ENCODE data around the gene CD163.
A peak's percentile ranks its signal among the peaks of the same experiment; 100 is the strongest.
"Not testable (repeated sequence)": the region's sequence is repeated elsewhere in the genome, so short reads cannot be mapped to it uniquely, and the experiment has no call there.

The CD163 gene

DNA sequence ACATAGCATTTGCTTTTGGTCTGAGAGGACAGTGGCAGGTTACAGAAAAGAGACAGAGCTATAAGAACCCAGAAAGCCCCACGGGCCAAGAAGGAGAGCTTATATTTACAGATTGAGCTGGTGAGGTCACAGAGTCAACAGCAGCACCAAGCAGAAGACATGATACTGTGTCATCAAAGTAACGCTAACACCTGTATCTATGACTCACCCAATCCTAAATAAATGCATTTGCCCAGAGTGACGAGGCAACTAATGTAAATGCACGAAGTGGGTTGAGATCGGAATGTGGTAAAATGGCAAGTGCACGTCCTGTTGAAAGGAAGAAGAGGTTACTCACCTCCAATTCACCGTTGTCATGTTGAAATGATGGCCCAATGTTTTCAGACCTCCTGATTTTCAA is 52.9 kb downstream of the CD163 start:
- no peak for DNase-seq (ENCODE audit: low read depth in 3 of 3)

GRCh38 chr12:7448099-7448498 is 55.5 kb downstream of the CD163 start:
- no peak for DNase-seq (ENCODE audit: low read depth in 3 of 3)

- DNase-seq (ENCODE audit: low read depth in 3 of 3), result no peak
Measured at GRCh38 chr12:7444537-7444936, 59.0 kb downstream of the CD163 start.

GRCh38 chr12:7444076-7444475 is 59.5 kb downstream of the CD163 start, which contains the start of gene CD163L1:
TSS of gene CD163L1 (minus strand) at chr12:7444153. CDS start at chr12:7444127, 26 bp downstream.
- DNase-seq (ENCODE audit: low read depth in 3 of 3), result no peak

DNA sequence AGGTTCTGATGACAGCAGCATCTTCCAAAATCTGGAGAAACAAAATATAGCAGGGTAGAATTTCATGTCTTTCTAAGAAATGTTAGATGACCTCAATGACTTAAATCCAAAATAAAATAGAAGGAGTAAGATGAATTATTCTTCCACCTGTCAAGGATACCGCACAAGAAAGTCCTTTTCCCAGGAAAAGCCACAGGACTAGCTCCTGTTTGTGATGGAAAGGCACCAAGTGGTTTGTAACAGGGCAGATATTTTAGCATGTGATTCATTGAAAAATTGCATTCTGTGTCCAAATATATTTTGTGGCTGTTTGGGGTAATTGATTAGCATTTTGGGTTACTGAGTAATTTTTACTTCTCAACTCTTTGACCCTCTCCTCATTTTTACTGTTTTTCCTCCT is 62.4 kb downstream of the CD163 start:
- no peak for DNase-seq (ENCODE audit: low read depth in 3 of 3)

DNA sequence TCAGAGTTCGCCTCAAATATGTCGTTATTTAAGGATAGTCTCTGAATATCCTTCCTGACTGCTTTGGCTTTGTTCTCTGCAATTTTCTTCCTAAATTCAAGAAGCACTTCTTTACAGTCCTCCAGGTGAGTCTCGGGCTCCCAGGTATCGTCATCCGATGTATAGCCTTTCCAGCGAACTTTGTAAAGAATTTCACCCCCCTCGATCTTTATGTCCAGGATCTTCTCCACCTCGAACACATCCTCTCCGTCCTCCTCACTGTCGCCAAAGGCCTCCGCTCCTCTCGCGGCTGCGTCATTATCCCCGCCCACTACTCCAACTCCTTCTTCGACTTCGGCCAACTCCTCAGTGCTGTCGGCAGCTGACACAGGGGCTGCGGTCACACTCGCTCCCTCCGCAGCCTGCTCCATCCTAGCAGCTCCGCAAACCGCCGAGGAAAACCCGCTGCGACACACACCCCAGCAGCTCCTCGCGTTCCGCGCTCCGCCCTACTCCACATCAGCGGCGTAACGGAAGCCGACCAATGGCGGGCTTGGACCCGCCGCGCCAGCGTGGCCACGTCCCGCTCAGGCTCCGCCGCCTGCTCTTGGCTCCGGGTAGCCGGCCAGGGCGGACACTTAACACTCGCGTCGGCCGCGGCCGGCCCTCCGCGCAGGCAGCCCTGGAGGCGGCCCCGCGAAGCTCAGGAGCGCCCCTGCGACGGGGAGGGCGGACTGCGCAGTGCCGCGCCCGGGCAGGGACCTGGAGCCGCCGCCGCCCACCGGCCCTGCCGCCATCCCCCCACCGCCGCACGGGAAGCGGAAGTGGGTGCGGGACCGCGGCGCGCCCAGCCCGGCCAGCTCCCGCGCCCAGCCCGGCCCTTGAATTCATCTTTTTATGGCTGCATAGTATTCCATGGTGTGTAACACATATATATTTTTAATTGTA is 63.7 kb downstream of the CD163 start:
- peak in 2 of 3 donors; percentile 9 to 41 for DNase-seq (ENCODE audit: low read depth in 3 of 3)

- not testable (repeated sequence) for DNase-seq (ENCODE audit: low read depth in 3 of 3)
Measured at GRCh38 chr12:7438291-7438995, 65.1 kb downstream of the CD163 start.

- DNase-seq (ENCODE audit: low read depth in 3 of 3), result not testable (repeated sequence)
Measured at GRCh38 chr12:7437494-7437893, 66.1 kb downstream of the CD163 start.

- DNase-seq (ENCODE audit: low read depth in 3 of 3), result no peak
Measured at GRCh38 chr12:7434670-7435069, 68.9 kb downstream of the CD163 start.

DNA sequence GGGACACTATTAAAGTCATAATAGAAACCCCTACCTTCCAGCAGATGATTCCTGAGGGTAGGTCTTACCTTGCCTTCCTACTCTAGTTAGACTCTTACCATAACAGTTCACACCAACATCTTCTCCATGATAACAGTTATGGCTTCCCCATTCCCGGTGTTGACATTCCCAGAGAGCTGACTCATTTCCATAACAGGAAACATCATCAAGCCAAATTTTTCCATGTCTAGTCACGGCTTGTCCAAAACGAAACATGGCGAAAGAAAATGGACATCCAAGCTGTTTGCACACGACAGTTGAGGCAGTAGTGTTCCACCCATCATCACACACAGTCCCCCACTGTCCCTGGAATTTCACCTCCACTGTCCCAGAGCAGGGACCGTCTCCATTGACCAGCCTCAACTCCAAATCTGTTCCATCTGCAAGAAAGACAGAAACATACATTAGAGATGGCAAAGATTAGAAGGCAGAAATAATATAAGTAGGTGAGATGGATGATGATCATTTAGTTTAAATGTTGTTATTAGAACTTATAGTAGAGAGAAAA is 70.2 kb downstream of the CD163 start:
- no peak for DNase-seq (ENCODE audit: low read depth in 3 of 3)

- no peak for DNase-seq (ENCODE audit: low read depth in 3 of 3)
Measured at GRCh38 chr12:7431993-7432685, 71.4 kb downstream of the CD163 start.
